ENCODE data around the gene RNU1-3.
"Not testable (repeated sequence)": the region's sequence is repeated elsewhere in the genome, so short reads cannot be mapped to it uniquely, and the experiment has no call there.

The RNU1-3 gene

DNA sequence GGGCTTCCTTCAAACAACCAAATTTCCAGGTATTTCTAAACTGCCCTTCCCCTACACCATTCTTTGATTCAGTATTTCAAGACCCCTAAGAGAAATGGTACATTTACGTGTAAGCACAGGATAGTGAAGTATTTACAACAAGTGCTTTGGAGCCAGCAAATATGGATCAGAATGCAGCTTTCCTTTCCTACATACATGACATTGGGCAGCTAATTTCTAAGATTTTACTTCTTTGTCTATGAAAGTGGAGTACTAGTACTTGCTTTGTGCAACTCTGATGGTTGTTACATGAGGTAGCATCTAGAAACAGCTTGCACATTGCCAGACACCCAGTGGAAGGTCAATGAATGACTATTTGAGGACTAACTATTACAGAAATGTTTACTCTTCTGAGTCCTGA, 15.2 kb downstream of the RNU1-3 start:
- DNase-seq (ENCODE audit: low spot score) = not testable (repeated sequence)

DNA sequence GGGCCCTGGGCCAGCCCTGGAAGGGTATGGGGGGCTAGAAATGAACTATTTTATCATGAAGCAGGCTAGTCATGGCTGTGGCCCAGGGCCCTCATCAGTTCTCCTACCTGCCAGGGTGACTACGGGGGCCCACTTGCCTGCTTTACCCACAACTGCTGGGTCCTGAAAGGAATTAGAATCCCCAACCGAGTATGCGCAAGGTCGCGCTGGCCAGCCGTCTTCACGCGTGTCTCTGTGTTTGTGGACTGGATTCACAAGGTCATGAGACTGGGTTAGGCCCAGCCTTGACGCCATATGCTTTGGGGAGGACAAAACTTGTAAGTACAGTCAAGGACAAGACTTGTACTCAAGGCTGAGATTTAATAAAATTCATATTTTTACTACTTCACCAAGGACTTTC, 16.8 kb downstream of the RNU1-3 start:
- not testable (repeated sequence) for DNase-seq (ENCODE audit: low spot score)

DNA sequence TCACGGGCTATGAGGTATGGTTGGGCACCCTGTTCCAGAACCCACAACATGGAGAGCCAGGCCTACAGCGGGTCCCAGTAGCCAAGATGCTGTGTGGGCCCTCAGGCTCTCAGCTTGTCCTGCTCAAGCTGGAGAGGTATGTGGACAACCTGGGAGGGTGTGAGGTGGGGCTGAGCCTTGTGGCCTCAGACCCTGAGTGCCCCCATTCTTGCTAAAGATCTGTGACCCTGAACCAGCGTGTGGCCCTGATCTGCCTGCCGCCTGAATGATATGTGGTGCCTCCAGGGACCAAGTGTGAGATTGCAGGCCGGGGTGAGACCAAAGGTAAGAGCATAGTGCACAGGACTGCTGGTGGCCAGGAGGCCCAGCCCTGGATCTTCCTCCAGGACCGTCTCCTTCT, 17.4 kb downstream of the RNU1-3 start:
- not testable (repeated sequence) for DNase-seq (ENCODE audit: low spot score)

DNA sequence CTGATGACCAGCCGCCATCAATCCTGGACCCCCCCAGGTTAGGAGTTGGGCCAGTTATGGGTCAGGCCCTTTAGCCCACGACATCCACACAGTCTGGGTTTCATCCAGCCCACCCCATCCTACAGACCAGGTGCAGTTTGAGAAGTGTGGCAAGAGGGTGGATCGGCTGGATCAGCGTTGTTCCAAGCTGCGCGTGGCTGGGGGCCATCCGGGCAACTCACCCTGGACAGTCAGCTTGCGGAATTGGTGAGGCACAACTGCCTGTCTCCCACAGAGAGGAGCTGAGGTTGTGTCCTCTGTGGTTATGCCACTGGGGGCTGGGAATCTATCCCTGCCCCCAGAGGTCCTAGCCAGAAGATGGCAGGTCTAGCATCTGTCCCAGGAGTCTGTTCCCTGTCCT, 18.0 kb downstream of the RNU1-3 start:
- DNase-seq (ENCODE audit: low spot score) = not testable (repeated sequence)

DNA sequence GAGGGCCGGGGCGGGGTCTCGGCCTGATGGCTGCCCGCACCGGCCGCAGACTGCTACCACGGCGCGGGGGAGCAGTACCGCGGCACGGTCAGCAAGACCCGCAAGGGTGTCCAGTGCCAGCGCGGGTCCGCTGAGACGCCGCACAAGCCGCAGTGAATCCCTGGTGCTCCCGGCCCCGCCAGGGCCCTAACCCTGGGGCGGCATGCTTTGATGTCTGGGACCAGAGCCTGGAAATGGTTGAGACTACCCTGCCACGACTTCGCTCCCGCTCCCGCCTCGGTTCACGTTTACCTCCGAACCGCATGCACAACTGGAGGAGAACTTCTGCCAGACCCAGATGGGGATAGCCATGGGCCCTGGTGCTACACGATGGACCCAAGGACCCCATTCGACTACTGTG, 18.5 kb downstream of the RNU1-3 start:
- not testable (repeated sequence) for DNase-seq (ENCODE audit: low spot score)

DNA sequence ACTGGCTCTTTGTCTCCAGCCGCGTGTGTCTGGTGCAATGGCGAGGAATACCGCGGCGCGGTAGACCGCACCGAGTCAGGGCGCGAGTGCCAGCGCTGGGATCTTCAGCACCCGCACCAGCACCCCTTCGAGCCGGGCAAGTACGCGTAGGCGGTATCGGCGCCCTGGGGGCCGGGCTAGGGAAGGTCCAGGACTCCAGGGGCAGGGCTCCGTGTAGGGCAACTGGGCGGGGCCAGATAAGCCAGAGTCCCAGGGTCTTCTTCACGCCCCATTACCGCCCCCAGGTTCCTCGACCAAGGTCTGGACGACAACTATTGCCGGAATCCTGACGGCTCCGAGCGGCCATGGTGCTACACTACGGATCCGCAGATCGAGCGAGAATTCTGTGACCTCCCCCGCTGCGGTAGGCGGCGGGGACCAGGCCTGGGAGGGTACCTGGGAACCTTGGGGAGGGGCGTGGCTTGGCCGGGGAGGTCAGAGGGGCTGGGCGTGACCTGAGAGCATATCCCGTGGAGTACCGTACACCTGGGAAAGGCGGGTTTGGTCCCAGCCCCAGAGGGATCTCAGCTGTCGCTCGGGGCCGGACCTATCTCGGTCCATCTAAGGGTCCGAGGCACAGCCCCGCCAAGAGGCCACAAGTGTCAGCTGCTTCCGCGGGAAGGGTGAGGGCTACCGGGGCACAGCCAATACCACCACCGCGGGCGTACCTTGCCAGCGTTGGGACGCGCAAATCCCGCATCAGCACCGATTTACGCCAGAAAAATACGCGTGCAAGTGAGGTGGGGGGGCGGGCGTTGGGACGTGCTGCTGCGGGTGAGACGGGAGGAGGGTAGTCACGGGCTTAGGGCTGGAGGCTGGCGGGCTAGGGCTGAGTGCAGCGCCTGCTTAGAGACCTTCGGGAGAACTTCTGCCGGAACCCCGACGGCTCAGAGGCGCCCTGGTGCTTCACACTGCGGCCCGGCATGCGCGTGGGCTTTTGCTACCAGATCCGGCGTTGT, 19.3 kb downstream of the RNU1-3 start:
- not testable (repeated sequence) for DNase-seq (ENCODE audit: low spot score)

DNA sequence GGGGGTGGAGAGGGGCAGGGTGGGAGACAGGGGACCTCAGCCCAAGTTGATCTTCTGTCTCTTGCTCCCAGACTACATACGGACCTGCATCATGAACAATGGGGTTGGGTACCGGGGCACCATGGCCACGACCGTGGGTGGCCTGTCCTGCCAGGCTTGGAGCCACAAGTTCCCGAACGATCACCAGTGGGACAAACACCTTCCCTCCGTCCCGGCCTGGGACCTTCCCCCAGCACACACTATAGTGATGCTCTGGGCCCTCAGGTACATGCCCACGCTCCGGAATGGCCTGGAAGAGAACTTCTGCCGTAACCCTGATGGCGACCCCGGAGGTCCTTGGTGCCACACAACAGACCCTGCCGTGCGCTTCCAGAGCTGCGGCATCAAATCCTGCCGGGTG, 20.0 kb downstream of the RNU1-3 start:
- not testable (repeated sequence) for DNase-seq (ENCODE audit: low spot score)

DNA sequence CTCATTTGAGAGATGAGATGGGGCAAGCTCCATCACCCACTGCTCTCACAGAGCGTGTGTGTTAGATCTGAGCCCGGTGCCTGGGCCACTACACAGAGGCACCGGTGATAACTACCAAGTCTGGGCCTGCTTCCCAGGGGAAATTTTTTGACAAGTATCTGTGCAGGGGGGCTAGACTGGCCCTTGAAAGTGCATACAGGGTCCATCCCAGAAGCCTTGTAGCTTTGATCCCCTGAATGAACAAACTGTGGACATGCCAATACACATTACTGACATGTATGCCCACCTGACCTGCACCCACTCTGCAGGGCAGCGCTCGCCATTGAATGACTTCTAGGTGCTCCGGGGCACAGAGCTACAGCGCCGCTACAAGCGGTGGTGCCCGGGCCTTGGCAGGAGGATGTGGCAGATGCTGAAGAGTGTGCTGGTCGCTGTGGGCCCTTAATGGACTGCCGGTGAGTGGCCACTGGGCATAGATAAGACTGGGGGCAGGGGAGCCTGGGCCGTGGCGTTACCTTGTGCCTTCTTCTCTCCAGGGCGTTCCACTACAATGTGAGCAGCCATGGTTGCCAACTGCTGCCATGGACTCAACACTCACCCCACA, 20.6 kb downstream of the RNU1-3 start:
- not testable (repeated sequence) for DNase-seq (ENCODE audit: low spot score)

DNA sequence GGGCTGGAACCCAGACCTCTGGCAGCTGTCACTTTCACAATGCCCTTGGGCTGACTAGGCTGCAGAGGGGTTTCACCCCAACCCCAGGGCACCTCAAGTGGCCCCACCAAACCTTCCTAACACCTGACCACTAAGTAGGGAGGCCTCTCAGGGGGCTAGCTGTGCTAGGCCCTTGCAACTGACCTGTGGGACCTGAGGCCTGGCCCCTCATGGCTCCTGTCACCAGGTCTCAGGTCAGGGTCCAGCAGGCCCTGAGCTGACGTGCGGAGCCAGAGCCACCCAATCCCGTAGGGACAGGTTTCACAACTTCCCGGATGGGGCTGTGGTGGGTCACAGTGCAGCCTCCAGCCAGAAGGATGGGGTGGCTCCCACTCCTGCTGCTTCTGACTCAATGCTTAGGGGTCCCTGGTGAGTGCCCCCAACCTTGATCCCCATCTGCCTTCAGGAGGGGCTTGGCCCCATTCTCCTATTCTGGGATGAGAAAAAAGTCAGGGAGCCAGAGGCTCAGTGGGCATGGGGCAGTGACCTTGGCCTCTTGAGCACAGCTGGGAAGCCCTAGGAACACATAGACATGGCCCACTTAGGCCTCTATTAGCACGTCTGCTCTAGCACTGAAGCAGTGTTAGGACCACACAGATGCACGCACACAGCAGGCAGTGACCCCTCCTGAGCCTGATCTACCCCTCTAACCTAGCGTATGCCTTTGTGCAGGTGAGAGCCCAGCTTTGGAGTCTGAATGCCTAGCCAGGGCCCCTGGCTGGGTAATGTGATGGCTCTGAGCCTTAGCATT, 21.3 kb downstream of the RNU1-3 start:
- DNase-seq (ENCODE audit: low spot score) = not testable (repeated sequence)

DNA sequence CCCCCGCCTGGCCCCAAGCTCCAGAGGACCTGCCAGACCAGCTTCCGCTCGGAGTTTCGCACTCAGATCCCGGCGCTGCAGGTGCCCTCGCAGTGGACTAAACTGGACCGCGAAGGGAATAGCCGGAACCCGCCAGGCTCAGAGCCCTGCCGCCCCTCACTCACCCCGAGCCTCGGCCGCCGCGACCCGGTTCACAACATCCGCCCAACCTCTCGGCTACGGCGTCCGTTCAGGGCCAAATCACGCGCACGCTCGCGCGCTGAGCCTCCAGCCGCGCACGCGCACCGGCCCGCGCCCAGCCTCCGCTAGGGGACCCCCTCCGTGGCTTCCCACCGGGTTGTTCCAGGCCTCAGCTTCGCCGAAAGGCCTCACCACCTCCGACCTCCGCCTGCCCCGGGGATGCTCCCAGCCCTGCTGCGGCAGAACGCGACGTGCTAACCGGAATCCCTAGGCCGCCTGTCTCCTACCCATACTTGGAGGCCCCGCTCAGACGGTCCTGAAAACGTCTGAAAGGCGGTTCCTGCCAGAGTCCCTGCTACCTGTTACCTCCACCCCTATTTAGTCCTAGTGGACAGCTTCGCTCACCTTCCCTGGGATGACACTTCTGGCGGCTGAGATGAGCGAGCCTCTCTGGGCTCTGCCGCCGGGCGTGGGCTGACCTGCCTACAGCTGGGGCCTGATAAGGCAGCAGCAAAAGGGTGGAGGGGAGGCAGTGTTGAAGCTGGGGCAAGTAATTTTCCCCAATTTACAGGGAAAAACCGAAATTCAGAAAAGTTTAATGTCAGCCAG, 22.1 kb downstream of the RNU1-3 start:
- peak; percentile 98 for DNase-seq (ENCODE audit: low spot score)

DNA sequence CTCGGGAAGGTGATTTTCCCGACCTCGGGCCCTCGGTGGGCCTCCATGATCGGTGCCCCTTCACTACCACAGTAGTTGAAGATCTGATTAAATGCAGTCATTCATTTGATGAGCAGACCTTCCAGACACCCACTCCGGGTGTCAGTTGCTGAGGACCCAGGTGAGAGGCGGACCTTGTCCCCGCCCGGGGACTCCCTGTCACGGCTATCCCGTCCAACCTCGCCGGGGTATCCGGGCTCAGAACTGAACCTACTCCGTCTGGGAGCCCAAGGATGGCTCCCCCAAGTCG, 22.6 kb downstream of the RNU1-3 start:
- no peak for DNase-seq (ENCODE audit: low spot score)

DNA sequence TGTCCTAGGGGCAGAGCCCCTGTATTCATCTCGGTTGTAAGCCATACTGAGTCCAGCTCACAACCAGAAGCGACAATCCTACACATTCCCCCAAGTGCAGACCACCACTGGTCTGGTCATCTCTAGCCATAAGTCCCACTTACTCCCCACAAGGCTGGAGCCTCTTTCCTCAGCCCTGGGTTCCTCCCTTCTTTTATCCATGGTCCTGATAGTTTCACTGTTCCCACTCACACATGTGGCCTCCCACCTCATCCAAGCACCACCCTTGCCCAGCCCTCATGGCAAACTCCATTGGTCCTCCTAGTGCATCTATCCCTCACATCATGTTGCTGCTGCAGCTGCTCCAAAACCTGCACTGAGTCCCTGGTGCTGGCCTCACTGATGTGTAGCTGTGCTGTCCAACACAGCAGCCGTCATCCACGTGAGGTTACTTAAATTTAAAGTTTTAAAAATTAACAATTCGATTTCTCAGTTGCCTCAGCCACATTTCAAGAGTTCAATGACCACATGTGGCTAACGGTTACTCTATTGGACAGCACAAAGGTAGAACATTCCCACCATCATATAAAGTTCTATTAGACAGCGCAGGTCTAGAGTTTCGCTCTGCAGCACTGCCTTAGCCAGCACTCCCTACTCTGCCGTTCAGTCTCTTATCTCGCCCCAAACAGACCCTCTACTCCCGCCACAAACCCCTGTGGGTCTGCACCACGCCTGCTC, 23.1 kb downstream of the RNU1-3 start:
- not testable (repeated sequence) for DNase-seq (ENCODE audit: low spot score)

DNA sequence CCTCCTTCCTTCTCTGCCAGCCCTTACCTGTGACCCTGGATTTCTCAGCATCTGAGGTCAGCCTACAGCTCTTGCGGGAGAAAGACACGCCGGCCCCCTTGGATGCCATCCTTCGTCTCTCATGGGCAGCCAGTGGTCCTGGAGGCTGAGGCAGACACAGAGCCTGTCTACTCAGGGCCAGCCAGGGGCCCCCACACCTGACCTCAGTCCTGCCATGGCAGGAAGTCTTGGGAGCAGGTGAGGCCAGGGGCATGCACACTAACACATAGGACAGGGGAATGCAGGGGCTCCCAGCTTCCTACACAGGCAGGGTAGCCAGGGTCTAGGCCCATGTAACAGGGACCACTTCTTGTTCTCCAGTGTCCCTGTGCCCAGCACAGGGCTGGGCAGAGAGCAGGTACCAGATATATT, 23.7 kb downstream of the RNU1-3 start:
- DNase-seq (ENCODE audit: low spot score) = not testable (repeated sequence)

DNA sequence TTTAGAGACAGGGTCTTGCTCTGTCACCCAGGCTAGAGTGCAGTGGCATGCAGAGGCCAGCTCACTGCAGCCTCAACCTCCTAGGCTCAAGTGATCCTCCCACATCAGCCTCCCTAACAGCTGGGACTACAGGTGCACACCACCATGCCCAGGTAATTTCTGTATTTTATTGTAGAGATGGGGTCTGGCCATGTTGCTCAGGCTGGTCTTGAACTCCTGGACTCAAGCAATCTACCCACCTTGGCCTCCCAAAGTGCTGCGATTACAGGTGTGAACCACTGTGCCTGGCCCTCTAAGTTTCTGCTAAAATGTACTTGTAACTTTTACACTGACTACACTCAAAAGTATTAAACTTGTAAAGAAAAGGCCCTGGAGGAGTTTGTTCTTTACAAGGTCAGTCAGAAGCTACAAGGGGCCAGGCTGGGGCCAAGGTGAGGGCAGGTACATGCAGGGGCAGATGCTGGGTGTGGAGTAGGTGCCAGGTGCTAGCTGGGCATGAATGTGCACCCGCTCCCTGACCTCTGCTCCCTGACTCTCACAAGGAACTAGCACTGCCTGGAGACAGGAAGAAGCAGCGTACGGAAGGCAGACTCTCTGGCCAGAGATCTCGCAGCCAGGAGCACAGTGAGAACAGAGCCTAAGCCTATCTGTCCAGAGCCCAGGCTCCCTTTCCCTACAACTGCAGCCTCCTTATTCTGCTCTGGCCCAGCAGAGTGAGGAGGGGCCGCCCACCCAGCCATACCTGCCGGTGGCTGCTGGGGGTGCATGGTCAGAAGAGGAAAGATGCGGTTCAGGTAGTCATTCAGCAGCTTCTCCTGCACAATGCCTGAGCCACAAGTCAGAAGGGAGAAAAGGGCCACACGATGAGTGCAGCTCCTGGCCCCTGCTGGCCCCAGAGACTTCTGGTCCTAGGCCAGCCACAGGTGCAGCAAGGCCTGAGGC, 24.5 kb downstream of the RNU1-3 start:
- DNase-seq (ENCODE audit: low spot score) = not testable (repeated sequence)

DNA sequence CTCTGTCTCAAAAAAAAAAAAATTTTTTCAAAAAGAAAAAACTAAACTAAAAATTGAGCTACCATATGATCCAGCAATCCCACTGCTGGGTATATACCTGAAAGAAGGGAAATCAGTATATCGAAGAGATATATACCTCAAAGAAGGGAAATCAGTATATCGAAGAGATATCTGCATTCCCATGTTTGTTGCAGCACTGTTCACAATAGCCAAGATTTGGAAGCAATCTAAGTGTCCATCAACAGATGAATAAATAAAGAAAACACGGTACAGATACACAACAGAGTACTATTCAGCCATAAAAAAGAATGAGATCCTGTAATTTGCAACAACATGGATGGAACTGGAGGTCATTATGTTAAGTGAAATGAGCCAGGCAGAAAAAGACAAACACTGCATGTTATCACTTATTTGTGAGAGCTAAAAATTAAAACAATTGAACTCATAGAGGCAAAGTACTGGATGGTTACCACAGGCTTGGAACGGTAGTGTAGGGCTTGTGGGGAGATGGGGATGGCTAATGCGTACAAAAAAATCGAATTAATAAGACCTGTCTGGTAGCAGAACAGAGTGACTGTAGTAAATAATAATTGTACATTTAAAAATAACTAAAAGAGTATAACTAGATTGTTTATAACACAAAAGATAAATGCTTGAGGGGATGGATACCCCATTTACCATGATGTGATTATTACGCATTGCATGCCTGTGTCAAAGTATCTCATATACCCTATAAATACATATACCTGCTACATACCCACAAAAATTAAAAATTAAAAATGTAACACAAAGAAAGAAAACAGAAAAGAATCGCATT, 25.4 kb downstream of the RNU1-3 start:
- DNase-seq (ENCODE audit: low spot score) = not testable (repeated sequence)

DNA sequence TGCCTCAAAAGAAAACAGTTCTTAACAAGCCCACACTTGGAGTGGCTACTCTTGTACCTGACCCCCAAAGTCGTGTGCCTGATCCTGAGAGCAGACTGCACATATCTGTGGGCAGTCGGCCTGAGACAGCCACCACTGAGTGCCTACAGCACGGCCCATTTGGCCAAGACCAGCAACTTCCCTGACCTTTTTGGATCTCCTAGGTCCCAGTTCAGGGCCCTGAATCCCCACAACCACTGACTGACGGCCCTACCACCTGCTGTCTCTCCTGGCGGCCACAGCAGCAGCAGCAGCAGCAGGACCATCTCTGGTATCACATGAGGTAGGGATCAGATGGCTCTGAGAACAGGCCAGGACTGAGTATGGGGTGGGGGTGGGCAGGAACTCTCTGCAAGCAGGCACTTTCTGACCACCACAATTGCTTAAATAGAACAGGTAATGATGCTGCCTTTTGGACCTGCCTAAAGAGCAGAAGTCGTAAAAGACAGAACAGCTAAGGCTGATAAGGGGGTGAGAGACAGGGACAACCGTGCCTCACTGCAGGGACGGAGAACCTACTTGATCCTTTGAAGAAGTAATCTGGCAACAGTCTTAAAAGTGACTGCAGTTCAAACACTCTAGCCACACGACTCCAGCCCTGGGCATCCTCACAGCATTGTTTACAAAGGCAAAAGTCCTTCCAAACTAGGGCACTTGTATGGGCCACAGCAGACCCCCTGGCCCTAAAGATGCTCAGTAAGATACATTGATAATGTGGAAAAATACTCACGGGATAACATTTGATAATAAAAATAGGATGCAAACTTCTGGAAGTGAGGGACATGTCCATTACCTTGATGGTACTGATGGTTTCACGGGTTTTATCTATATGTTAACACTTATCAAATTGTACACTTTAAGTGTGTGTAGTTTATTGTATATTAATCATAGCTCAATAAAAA, 27.4 kb downstream of the RNU1-3 start:
- DNase-seq (ENCODE audit: low spot score) = not testable (repeated sequence)

DNA sequence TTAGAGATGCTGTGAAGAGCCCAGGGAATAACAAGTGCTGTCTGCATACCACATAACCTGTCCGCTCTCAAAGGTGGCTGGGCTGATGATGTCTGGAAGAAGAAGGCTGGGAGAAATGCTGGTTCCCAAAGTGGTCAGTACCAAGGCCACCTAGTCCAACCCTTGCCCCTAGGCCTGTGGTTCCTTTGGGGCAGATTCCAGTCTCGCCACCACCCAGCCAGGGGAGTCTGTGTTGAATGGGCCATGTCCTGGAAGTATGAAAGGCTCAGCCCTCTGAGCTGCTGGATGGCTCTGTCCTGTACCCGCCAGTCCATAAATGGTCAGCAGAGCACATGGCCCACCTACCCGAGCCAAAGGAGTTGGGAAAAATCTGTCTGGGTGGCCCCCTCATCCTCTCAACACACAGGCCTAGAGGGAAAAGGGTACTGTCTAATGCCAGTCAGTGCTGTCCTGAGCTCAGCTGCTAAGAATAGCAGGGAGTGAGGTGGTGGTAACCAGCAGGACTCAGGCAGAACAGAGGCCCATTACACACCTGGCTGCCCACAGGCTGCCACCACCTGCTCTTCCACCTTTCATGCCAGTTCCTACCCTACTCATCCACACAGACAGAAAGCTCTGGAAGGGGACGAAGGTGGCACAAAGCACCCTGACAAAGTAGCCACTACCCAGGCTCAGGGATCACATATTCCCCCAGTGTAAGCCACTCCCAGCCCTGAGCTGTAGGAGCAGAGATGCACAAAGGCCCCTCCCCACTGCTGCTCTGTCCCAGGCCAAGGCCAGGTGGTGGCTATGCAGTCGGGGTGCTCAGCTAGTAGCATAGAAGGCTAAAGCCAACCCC, 28.6 kb downstream of the RNU1-3 start:
- DNase-seq (ENCODE audit: low spot score) = not testable (repeated sequence)

Data from CD4-positive, alpha-beta T cell treated with Interleukin-15 for 4 hours (primary cell).